CD4-positive, alpha-beta T cell (primary cell): Measurements from ENCODE around the gene TRIM37. TPM values are rescaled to one million over a fixed set of nuclear protein-coding genes. Genes with fewer than 3 reads are reported as not detected.

Source experiments
- ATAC-seq: fragments of 200-7000 bp; cut with Tn5 transposase; one replicate; pipeline ENCODE4 v1.10.0; 2022; ENCODE audit warnings: mild to moderate bottlenecking; ENCODE audit not compliant: poor library complexity
- CTCF ChIA-PET: fragments of 350-600 bp; sonication (Branson Sonifier 250); formaldehyde crosslinking; loops from one replicate; lab custom pipeline; 2021; ENCODE audit warnings: antibody characterized with exemption, inconsistent platforms; lab: Charles Lee
- POLR2A ChIA-PET: fragments of 350-600 bp; sonication (Branson Sonifier 250); formaldehyde crosslinking; loops from one replicate; lab custom pipeline; 2021; ENCODE audit warnings: antibody characterized with exemption, inconsistent platforms; lab: Charles Lee
- DNase-seq, 14 experiments: peaks; one replicate each; pipeline ENCODE4 v3.0.0-alpha.2; 2013 to 2020; ENCODE audit warnings: mixed read lengths in 2 of 14
- H3K27ac ChIP-seq, 2 donors: one replicate each; pipeline versions ENCODE4 v1.5.1 to v1.7.0; 2013; ENCODE audit warnings: low read length in 2 of 2, low read depth in 1 of 2, mild to moderate bottlenecking in 1 of 2
- H3K27me3 ChIP-seq, 2 experiments: 1 replicate in 1 of 2; 2 replicates in 1 of 2; pipeline versions ENCODE4 v1.6.1 to v1.7.0; 2013; ENCODE audit warnings: low read length in 2 of 2, control low read depth in 1 of 2, mild to moderate bottlenecking in 1 of 2, moderate library complexity in 1 of 2; ENCODE audit not compliant: insufficient read depth in 2 of 2, control insufficient read depth in 1 of 2
- H3K36me3 ChIP-seq: one replicate; pipeline ENCODE4 v1.6.1; 2013; ENCODE audit warnings: low read length, control low read depth; ENCODE audit not compliant: insufficient read depth
- H3K4me1 ChIP-seq: one replicate; pipeline ENCODE4 v1.6.1; 2013; ENCODE audit warnings: low read length, control low read depth; ENCODE audit not compliant: insufficient read depth
- H3K4me3 ChIP-seq: one replicate; pipeline ENCODE4 v1.5.1; 2013; ENCODE audit warnings: mild to moderate bottlenecking, low read length, moderate library complexity
- H3K9me3 ChIP-seq, 2 experiments: 1 replicate in 1 of 2; 2 replicates in 1 of 2; pipeline versions ENCODE4 v1.6.1 to v1.7.0; 2013; ENCODE audit warnings: low read length in 2 of 2, mild to moderate bottlenecking in 2 of 2, control low read depth in 1 of 2, moderate library complexity in 1 of 2; ENCODE audit not compliant: control insufficient read depth in 1 of 2, insufficient read depth in 1 of 2
- H3K27ac Mint-ChIP-seq: one replicate; pipeline ENCODE4 v1.8.0; 2020; ENCODE audit warnings: mixed read lengths
- H3K27me3 Mint-ChIP-seq: one replicate; pipeline ENCODE4 v1.8.0; 2021; ENCODE audit warnings: mixed read lengths
- H3K36me3 Mint-ChIP-seq: one replicate; pipeline ENCODE4 v1.8.0; 2021; ENCODE audit warnings: low read depth, mixed read lengths
- H3K4me1 Mint-ChIP-seq: one replicate; pipeline ENCODE4 v1.8.0; 2021; ENCODE audit warnings: low read depth, mixed read lengths
- H3K4me3 Mint-ChIP-seq: one replicate; pipeline ENCODE4 v1.8.0; 2020; ENCODE audit warnings: mild to moderate bottlenecking, mixed read lengths
- H3K9me3 Mint-ChIP-seq: one replicate; pipeline ENCODE4 v1.8.0; 2020; ENCODE audit warnings: mixed read lengths
- CTCF ChIP-seq: fragments of 200-600 bp; IDR thresholded peaks from one replicate; pipeline ENCODE4 v1.8.0; 2022; ENCODE audit warnings: antibody characterized with exemption, mild to moderate bottlenecking
- intact Hi-C, 2 experiments: fragments of 100-400 bp; cut with DNase I in 1 of 2; cut with micrococcal nuclease in 1 of 2; formaldehyde crosslinking; loops; one replicate each; pipeline versions ENCODE4 v1.15.1 to v1.9.0; 2023 to 2025; cut with DNase I, micrococcal nuclease
- total RNA-seq, 174 experiments: library from RNA in 2 of 174; stranded (reverse) in 2 of 174; gene quantifications; one replicate each; pipeline ENCODE4 v1.2.3 and lab custom pipeline; 2021 to 2026

The TRIM37 gene
- total RNA-seq, 2 experiments from 2014 or later = 16.8 to 18.0 TPM

- H3K36me3 Mint-ChIP-seq = peaks cover 81% of the 10 kb centered on the region
- POLR2A ChIA-PET = no interaction called here
- intact Hi-C loops = no loop called here
Observed at GRCh38 chr17:59030811-59031210, 75.9 kb downstream of the TRIM37 start.

GRCh38 chr17:59028328-59028727 is 78.4 kb downstream of the TRIM37 start:
- H3K36me3 Mint-ChIP-seq = peaks cover 78% of the 10 kb centered on the region
- no peaks in the 10 kb centered on the region for H3K27me3 ChIP-seq
- DNase-seq = no peak
- H3K4me1 ChIP-seq = no peaks in the 10 kb centered on the region
- H3K27ac Mint-ChIP-seq = no peak overlapping the region
- H3K4me1 Mint-ChIP-seq = no peaks in the 10 kb centered on the region
- H3K4me3 ChIP-seq = no peak overlapping the region
- no peak for TF ChIP-seq CTCF
- intact Hi-C loops = no loop called here
- peaks cover 19% of the 10 kb centered on the region for H3K36me3 ChIP-seq
- no peak overlapping the region for H3K4me3 Mint-ChIP-seq
- no peaks in the 10 kb centered on the region for H3K27me3 Mint-ChIP-seq
- ChIA-PET POLR2A (no interaction called here), CTCF (no interaction called here)
- no peak overlapping the region for H3K27ac ChIP-seq
- no peak for ATAC-seq
- H3K9me3 ChIP-seq = no peaks in the 10 kb centered on the region
- H3K9me3 Mint-ChIP-seq = no peaks in the 10 kb centered on the region

More at GRCh38 chr17:59030811-59031210, 75.9 kb downstream of the TRIM37 start:
- Mint-ChIP-seq H3K4me3 (no peak overlapping the region), H3K27me3 (no peaks in the 10 kb centered on the region), H3K9me3 (no peaks in the 10 kb centered on the region), H3K4me1 (no peaks in the 10 kb centered on the region), H3K27ac (peak overlapping the region; percentile 12)
- ATAC-seq (no peak), DNase-seq (no peak)
- no peaks in the 10 kb centered on the region for H3K9me3 ChIP-seq
- no peaks in the 10 kb centered on the region for H3K27me3 ChIP-seq
- no peak for TF ChIP-seq CTCF
- H3K36me3 ChIP-seq = peaks cover 27% of the 10 kb centered on the region
- CTCF ChIA-PET = no interaction called here
- no peak overlapping the region for H3K4me3 ChIP-seq
- no peak overlapping the region for H3K27ac ChIP-seq
- no peaks in the 10 kb centered on the region for H3K4me1 ChIP-seq

DNA sequence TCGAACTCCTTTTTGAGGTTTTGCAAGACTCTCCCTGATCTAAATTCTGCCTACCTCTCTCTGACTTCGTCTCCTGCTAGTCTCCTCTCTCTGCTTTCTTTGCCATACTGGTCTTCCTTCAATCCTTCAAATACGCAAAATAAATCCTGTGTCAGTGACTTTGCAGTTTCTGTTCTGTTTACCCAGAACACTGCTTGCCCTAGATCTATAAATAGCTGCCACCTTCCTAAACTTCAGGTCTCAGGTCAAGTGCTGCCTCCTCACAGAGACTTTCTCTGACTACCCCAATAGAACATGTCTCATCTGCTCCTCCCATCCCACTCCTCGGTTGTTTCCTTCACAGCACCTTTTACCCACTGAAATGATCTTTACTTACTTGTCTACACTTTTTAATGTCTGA is 78.9 kb downstream of the TRIM37 start:
- CTCF ChIA-PET = no interaction called here
- no peak overlapping the region for H3K4me3 Mint-ChIP-seq

More for the DNA sequence above, 78.9 kb downstream of the TRIM37 start:
- Mint-ChIP-seq H3K36me3 (peaks cover 73% of the 10 kb centered on the region), H3K27me3 (no peaks in the 10 kb centered on the region), H3K9me3 (no peaks in the 10 kb centered on the region), H3K27ac (peak overlapping the region; percentile 2), H3K4me1 (no peaks in the 10 kb centered on the region)
- H3K27me3 ChIP-seq = no peaks in the 10 kb centered on the region
- H3K4me1 ChIP-seq = no peaks in the 10 kb centered on the region
- no peak overlapping the region for H3K4me3 ChIP-seq
- POLR2A ChIA-PET = no interaction called here
- peaks cover 19% of the 10 kb centered on the region for H3K36me3 ChIP-seq
- ATAC-seq (no peak), DNase-seq (no peak)
- H3K9me3 ChIP-seq = no peaks in the 10 kb centered on the region
- no peak overlapping the region for H3K27ac ChIP-seq
- intact Hi-C loops = no loop called here
- no peak for TF ChIP-seq CTCF
